ENCODE measurements around the gene ARHGEF3.

The ARHGEF3 gene

DNA sequence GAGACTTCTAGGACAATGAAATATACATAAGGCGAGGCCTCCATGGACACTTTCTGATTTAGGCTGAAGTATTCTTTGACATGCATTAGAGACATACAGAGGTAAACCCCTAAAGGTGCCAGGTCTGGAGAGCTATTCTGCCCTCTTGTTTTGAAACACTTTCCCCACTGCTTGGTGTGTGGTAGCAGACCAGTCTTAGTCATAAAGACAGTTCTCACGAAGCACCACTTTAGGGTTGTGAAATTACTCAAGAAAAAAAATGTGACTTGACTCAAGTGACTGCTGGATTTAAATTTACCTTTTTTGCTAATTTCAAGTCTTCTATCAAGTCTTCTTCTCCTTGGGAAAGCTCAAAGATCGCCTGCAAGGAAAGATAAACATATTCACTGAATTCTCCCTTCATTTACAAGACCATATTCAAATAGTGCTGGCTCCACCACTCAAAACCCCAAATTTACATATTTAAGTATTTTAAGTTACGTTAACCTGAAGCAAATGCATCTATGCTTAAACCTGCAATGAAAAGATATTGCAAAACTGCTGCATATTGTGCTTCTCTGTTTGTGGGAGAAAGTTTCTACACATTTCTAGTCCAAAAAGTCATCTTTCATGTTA, 48.4 kb downstream of the ARHGEF3 start:
- Histone ChIP-seq H3K27me3 (no peaks in the 10 kb centered on the region), H3K4me3 (ENCODE audit: low read depth, low read length) (no peak overlapping the region), H3K36me3 (no peaks in the 10 kb centered on the region), H3K4me1 (no peaks in the 10 kb centered on the region), H3K9me3 (no peaks in the 10 kb centered on the region)
- TF ChIP-seq, protein P1, sequence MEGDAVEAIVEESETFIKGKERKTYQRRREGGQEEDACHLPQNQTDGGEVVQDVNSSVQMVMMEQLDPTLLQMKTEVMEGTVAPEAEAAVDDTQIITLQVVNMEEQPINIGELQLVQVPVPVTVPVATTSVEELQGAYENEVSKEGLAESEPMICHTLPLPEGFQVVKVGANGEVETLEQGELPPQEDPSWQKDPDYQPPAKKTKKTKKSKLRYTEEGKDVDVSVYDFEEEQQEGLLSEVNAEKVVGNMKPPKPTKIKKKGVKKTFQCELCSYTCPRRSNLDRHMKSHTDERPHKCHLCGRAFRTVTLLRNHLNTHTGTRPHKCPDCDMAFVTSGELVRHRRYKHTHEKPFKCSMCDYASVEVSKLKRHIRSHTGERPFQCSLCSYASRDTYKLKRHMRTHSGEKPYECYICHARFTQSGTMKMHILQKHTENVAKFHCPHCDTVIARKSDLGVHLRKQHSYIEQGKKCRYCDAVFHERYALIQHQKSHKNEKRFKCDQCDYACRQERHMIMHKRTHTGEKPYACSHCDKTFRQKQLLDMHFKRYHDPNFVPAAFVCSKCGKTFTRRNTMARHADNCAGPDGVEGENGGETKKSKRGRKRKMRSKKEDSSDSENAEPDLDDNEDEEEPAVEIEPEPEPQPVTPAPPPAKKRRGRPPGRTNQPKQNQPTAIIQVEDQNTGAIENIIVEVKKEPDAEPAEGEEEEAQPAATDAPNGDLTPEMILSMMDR (IDR thresholded peaks at IDR 0.05; ENCODE audit: low read depth, low read length) = no peak
- DNase-seq = no peak

DNA sequence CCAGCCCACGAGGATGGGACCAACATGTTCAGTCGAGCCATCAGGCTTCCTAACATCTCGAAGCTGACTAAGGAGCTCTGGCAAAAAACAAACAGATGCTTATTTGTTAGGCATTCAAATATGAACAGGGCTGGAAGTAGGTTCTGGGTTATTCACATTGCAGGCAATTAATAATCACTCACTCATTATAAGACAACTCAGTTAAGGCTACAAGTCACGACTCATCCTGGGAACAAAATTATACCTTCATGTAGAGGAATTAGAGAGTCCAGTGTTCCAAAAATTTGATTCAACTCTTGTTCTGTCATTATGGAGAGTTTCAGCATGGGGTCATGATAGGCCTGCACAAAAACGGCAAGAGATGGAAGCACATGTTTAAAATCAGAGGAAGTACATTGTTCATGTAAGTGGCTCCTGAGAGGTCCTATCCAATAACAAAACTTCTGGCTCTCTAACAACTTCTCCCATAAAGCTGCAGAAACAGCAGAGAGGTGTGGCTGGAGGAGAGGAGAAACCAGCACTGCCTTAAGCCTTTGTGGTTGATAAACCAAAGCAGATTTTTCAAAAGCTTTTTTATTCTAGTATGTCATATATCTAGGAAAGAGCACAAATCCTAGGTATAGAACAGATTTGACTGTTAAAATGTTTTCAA, 50.6 kb downstream of the ARHGEF3 start:
- TF ChIP-seq, protein P1 (IDR thresholded peaks at IDR 0.05; ENCODE audit: low read depth, low read length) = no peak
- DNase-seq = no peak
- no peaks in the 10 kb centered on the region for H3K4me1 ChIP-seq
- no peaks in the 10 kb centered on the region for H3K9me3 ChIP-seq
- H3K36me3 ChIP-seq = no peaks in the 10 kb centered on the region
- H3K4me3 ChIP-seq (ENCODE audit: low read depth, low read length) = no peak overlapping the region
- no peaks in the 10 kb centered on the region for H3K27me3 ChIP-seq

DNA sequence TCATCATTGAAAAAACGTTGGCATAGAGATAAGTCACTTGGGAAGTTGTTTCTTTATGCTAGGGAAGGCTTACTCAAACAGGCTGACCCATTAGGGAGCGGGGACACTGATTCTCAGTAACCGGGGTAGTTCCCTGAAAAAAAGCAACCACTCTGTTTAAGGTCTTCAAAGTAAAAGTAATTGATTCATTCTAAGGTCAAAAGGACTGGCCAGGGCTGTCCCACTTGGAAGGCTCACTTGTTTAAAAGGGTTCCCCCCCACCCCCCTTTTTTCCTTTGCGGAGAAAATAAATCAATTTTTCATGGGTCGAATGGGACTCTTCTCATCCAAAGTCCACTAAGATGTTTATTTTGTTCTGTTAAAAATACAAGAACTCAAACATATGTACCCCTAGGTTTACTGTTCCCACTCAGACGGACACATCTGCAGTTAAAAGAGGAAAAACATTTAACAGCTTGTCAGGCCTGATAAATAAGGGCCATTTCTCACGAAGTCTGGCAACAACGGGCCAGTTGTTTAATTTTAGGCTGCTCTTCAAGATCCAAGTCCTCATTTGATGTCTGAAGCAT, 53.0 kb downstream of the ARHGEF3 start:
- Histone ChIP-seq H3K4me1 (no peaks in the 10 kb centered on the region), H3K4me3 (ENCODE audit: low read depth, low read length) (no peak overlapping the region), H3K36me3 (no peaks in the 10 kb centered on the region), H3K27me3 (no peaks in the 10 kb centered on the region), H3K9me3 (no peaks in the 10 kb centered on the region)
- no peak for DNase-seq
- TF ChIP-seq, protein P1 (IDR thresholded peaks at IDR 0.05; ENCODE audit: low read depth, low read length) = no peak

DNA sequence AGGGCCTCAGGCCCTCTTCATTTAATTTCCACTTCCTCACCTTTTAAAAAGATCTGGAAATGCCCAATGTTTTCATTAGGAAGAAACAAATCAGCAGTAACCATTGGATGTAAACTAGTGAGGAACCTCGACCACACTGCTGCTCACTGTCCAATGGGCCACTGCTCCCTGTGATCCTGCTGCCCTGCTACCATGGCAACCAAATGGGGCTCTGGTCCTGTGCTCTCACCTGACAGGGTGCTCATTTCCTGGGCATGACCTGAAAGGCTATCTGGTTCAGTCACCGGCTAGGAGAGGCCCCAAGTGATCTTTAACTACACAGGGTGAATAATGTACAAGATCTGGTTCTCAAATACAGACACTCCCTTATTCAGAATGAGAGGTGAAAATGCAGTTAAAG, 54.6 kb downstream of the ARHGEF3 start:
- Histone ChIP-seq H3K9me3 (no peaks in the 10 kb centered on the region), H3K4me1 (no peaks in the 10 kb centered on the region), H3K27me3 (no peaks in the 10 kb centered on the region), H3K36me3 (no peaks in the 10 kb centered on the region), H3K4me3 (ENCODE audit: low read depth, low read length) (no peak overlapping the region)
- TF ChIP-seq, protein P1 (IDR thresholded peaks at IDR 0.05; ENCODE audit: low read depth, low read length) = no peak
- no peak for DNase-seq

DNA sequence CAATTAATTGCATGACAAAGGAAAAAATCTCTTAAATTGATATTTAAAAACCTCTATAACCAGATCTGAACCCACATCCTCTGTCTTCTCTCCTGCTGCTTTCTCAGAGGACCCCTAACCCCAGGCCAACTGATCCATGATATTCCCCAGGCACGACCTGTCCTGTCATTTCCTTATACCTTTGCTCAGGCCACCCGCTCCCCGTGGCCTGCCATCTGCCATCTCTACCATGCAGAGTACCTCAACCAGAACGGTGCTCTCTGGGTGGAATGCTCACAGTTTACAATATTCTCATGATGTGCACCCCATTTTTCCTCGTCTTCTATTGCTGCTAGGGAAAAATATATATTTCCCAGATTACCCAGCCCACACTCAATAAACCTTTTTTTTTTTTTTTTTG, 57.7 kb downstream of the ARHGEF3 start:
- Histone ChIP-seq H3K4me1 (no peaks in the 10 kb centered on the region), H3K4me3 (ENCODE audit: low read depth, low read length) (no peak overlapping the region), H3K36me3 (no peaks in the 10 kb centered on the region), H3K27me3 (no peaks in the 10 kb centered on the region), H3K9me3 (no peaks in the 10 kb centered on the region)
- TF ChIP-seq, protein P1 (IDR thresholded peaks at IDR 0.05; ENCODE audit: low read depth, low read length) = no peak
- no peak for DNase-seq

DNA sequence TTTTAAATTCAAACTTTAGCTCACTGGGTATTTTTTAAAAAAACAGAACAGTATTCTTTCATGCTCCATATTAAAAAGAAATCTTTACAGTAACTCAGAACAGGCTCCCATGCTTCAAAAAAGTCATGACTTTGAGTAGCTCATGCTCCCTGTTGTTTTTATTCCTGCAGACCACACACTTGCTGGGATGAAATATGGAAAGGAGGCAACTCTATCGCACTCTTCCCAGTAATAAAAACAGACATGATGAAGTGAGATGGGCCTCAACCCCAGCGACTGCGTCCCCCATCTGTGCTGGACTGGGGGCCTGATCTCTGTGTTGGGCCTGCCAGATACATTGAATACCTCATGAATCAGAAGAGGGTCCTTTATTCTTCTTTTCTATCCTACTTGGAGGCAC, 58.9 kb downstream of the ARHGEF3 start:
- DNase-seq = no peak
- H3K4me3 ChIP-seq (ENCODE audit: low read depth, low read length) = no peak overlapping the region
- no peaks in the 10 kb centered on the region for H3K27me3 ChIP-seq
- TF ChIP-seq, protein P1 (IDR thresholded peaks at IDR 0.05; ENCODE audit: low read depth, low read length) = no peak
- H3K4me1 ChIP-seq = no peaks in the 10 kb centered on the region
- no peaks in the 10 kb centered on the region for H3K9me3 ChIP-seq
- H3K36me3 ChIP-seq = no peaks in the 10 kb centered on the region

Data from BE2C (cell line).